Fibroblast of skin of right biceps (primary cell): ENCODE results near the gene APLP2.
"Not testable (repeated sequence)": the region's sequence is repeated elsewhere in the genome, so short reads cannot be mapped to it uniquely, and the experiment has no call there.

Experiments used
- DNase-seq: peaks from one replicate; pipeline ENCODE4 v3.0.0-alpha.2; 2013

Gene APLP2

GRCh38 chr11:130069659-130070108, at the start of gene APLP2:
Gene APLP2 (plus strand): TSS chr11:130069894. CDS start chr11:130069978, 84 bp downstream.
- DNase-seq, result peak; percentile 99

GRCh38 chr11:130020323-130020722, 49.4 kb upstream of the APLP2 start:
- DNase-seq, result peak; percentile 73

- not testable (repeated sequence) for DNase-seq
These were observed 48.1 kb upstream of the APLP2 start for GRCh38 chr11:130021606-130022005.

GRCh38 chr11:130022799-130023198, 46.9 kb upstream of the APLP2 start:
- peak; percentile 31 for DNase-seq

- DNase-seq, result peak; percentile 92
These were observed 46.5 kb upstream of the APLP2 start for GRCh38 chr11:130023204-130023603.

GRCh38 chr11:130024361-130024760, 45.3 kb upstream of the APLP2 start:
- DNase-seq, result peak; percentile 80

GRCh38 chr11:130025371-130025770, 44.3 kb upstream of the APLP2 start:
- no peak for DNase-seq

GRCh38 chr11:130029137-130029536, 40.6 kb upstream of the APLP2 start:
- no peak for DNase-seq

- no peak for DNase-seq
These were observed 38.6 kb upstream of the APLP2 start for GRCh38 chr11:130031056-130031455.

- DNase-seq, result no peak
These were observed 37.7 kb upstream of the APLP2 start for GRCh38 chr11:130031945-130032344.

GRCh38 chr11:130032931-130033330, 36.8 kb upstream of the APLP2 start:
- no peak for DNase-seq

- DNase-seq, result no peak
These were observed 35.5 kb upstream of the APLP2 start for GRCh38 chr11:130034236-130034635.

- DNase-seq, result peak; percentile 74
These were observed 32.6 kb upstream of the APLP2 start for GRCh38 chr11:130037058-130037457.

- peak; percentile 57 for DNase-seq
These were observed 31.7 kb upstream of the APLP2 start for GRCh38 chr11:130037881-130038585.

- DNase-seq, result no peak
These were observed 29.3 kb upstream of the APLP2 start for GRCh38 chr11:130040281-130040940.

- peak; percentile 91 for DNase-seq
These were observed 27.6 kb upstream of the APLP2 start for GRCh38 chr11:130042093-130042591.

- DNase-seq, result no peak
These were observed 26.1 kb upstream of the APLP2 start for GRCh38 chr11:130043575-130043974.

- no peak for DNase-seq
These were observed 22.6 kb upstream of the APLP2 start for GRCh38 chr11:130047141-130047540.

- DNase-seq, result no peak
These were observed 20.3 kb upstream of the APLP2 start for GRCh38 chr11:130049328-130049771.

GRCh38 chr11:130050257-130050656, 19.4 kb upstream of the APLP2 start:
- DNase-seq, result no peak

- peak; percentile 43 for DNase-seq
These were observed 18.6 kb upstream of the APLP2 start for GRCh38 chr11:130051082-130051481.

GRCh38 chr11:130052567-130052966, 17.1 kb upstream of the APLP2 start:
- DNase-seq, result peak; percentile 76

- DNase-seq, result peak; percentile 22
These were observed 14.7 kb upstream of the APLP2 start for GRCh38 chr11:130054966-130055365.

- peak; percentile 77 for DNase-seq
These were observed 14.1 kb upstream of the APLP2 start for GRCh38 chr11:130055617-130056016.
